ENCODE results near the gene SYT2.

Gene SYT2

GRCh38 chr1:202658769-202659168 lies 51.5 kb downstream of the SYT2 start:
- Mint-ChIP-seq H3K27ac (no peak overlapping the region), H3K27me3 (peaks cover 58 to 96% of the 10 kb centered on the region in 2 donors), H3K4me3 (no peak overlapping the region), H3K36me3 (ENCODE audit: insufficient read depth) (no peaks in the 10 kb centered on the region), H3K9me3 (no peaks in the 10 kb centered on the region), H3K4me1 (ENCODE audit: low read depth in 2 of 2) (no peaks in the 10 kb centered on the region)
- ATAC-seq (replicated peaks): no peak
- no peak for DNase-seq

GRCh38 chr1:202658251-202658759 lies 51.9 kb downstream of the SYT2 start:
- Mint-ChIP-seq H3K36me3 (ENCODE audit: insufficient read depth) (no peaks in the 10 kb centered on the region), H3K27me3 (peaks cover 53 to 93% of the 10 kb centered on the region in 2 donors), H3K4me1 (ENCODE audit: low read depth in 2 of 2) (no peaks in the 10 kb centered on the region), H3K4me3 (no peak overlapping the region), H3K27ac (no peak overlapping the region), H3K9me3 (no peaks in the 10 kb centered on the region)
- ATAC-seq (replicated peaks) (no peak), DNase-seq (no peak)

GRCh38 chr1:202656951-202657646 lies 53.2 kb downstream of the SYT2 start:
- H3K27ac Mint-ChIP-seq: no peak overlapping the region
- no peak overlapping the region for H3K4me3 Mint-ChIP-seq
- no peaks in the 10 kb centered on the region for H3K4me1 Mint-ChIP-seq (ENCODE audit: low read depth in 2 of 2)
- no peaks in the 10 kb centered on the region for H3K9me3 Mint-ChIP-seq
- H3K36me3 Mint-ChIP-seq (ENCODE audit: insufficient read depth): no peaks in the 10 kb centered on the region
- DNase-seq (no peak), ATAC-seq (replicated peaks) (no peak)
- H3K27me3 Mint-ChIP-seq: peaks cover 49 to 93% of the 10 kb centered on the region in 2 donors

GRCh38 chr1:202656057-202656456 lies 54.2 kb downstream of the SYT2 start:
- Mint-ChIP-seq H3K9me3 (no peaks in the 10 kb centered on the region), H3K36me3 (ENCODE audit: insufficient read depth) (no peaks in the 10 kb centered on the region), H3K27me3 (peaks cover 42 to 93% of the 10 kb centered on the region in 2 donors), H3K4me1 (ENCODE audit: low read depth in 2 of 2) (no peaks in the 10 kb centered on the region), H3K27ac (no peak overlapping the region), H3K4me3 (no peak overlapping the region)
- ATAC-seq (replicated peaks): no peak
- DNase-seq: no peak

GRCh38 chr1:202654079-202654478 lies 56.2 kb downstream of the SYT2 start:
- DNase-seq (no peak), ATAC-seq (replicated peaks) (no peak)
- no peak overlapping the region for H3K4me3 Mint-ChIP-seq
- H3K27me3 Mint-ChIP-seq: peaks cover 41 to 90% of the 10 kb centered on the region in 2 donors
- H3K27ac Mint-ChIP-seq: no peak overlapping the region
- H3K9me3 Mint-ChIP-seq: no peaks in the 10 kb centered on the region
- no peaks in the 10 kb centered on the region for H3K36me3 Mint-ChIP-seq (ENCODE audit: insufficient read depth)
- no peaks in the 10 kb centered on the region for H3K4me1 Mint-ChIP-seq (ENCODE audit: low read depth in 2 of 2)

- no peak for DNase-seq
- ATAC-seq (replicated peaks): no peak
- Mint-ChIP-seq H3K27ac (no peak overlapping the region), H3K9me3 (no peaks in the 10 kb centered on the region), H3K4me3 (no peak overlapping the region), H3K4me1 (ENCODE audit: low read depth in 2 of 2) (peaks cover under 1% of the 10 kb centered on the region in 2 donors), H3K36me3 (ENCODE audit: insufficient read depth) (no peaks in the 10 kb centered on the region), H3K27me3 (peaks cover 42 to 82% of the 10 kb centered on the region in 2 donors)
Observed at GRCh38 chr1:202649553-202650392, 60.5 kb downstream of the SYT2 start.

GRCh38 chr1:202648605-202649226 lies 61.5 kb downstream of the SYT2 start:
- no peaks in the 10 kb centered on the region for H3K36me3 Mint-ChIP-seq (ENCODE audit: insufficient read depth)
- no peak overlapping the region for H3K27ac Mint-ChIP-seq
- H3K9me3 Mint-ChIP-seq: no peaks in the 10 kb centered on the region
- H3K4me1 Mint-ChIP-seq (ENCODE audit: low read depth in 2 of 2): peaks cover 9 to 11% of the 10 kb centered on the region in 2 donors
- ATAC-seq (replicated peaks) (no peak), DNase-seq (no peak)
- H3K27me3 Mint-ChIP-seq: peaks cover 44 to 86% of the 10 kb centered on the region in 2 donors
- no peak overlapping the region for H3K4me3 Mint-ChIP-seq

- Mint-ChIP-seq H3K4me1 (ENCODE audit: low read depth in 2 of 2) (peaks cover 20 to 21% of the 10 kb centered on the region in 2 donors), H3K27ac (no peak overlapping the region), H3K4me3 (peak overlapping the region in 1 of 2 donors; percentile 83), H3K36me3 (ENCODE audit: insufficient read depth) (no peaks in the 10 kb centered on the region), H3K27me3 (peaks cover 64 to 88% of the 10 kb centered on the region in 2 donors), H3K9me3 (no peaks in the 10 kb centered on the region)
- DNase-seq: no peak
- ATAC-seq (replicated peaks): no peak
Observed at GRCh38 chr1:202645097-202645476, 65.2 kb downstream of the SYT2 start.

- ATAC-seq (replicated peaks): no peak
- Mint-ChIP-seq H3K4me3 (peak overlapping the region; percentile 81 to 83), H3K9me3 (no peaks in the 10 kb centered on the region), H3K4me1 (ENCODE audit: low read depth in 2 of 2) (peaks cover 20 to 21% of the 10 kb centered on the region in 2 donors), H3K36me3 (ENCODE audit: insufficient read depth) (no peaks in the 10 kb centered on the region), H3K27ac (no peak overlapping the region), H3K27me3 (peaks cover 69 to 92% of the 10 kb centered on the region in 2 donors)
- DNase-seq: no peak
Observed at GRCh38 chr1:202644219-202645096, 65.8 kb downstream of the SYT2 start.

- Mint-ChIP-seq H3K36me3 (ENCODE audit: insufficient read depth) (no peaks in the 10 kb centered on the region), H3K27ac (peak overlapping the region in 1 of 2 donors; percentile 35), H3K4me3 (peak overlapping the region; percentile 81 to 83), H3K27me3 (peaks cover 76 to 92% of the 10 kb centered on the region in 2 donors), H3K9me3 (no peaks in the 10 kb centered on the region), H3K4me1 (ENCODE audit: low read depth in 2 of 2) (peaks cover 20 to 21% of the 10 kb centered on the region in 2 donors)
- ATAC-seq (replicated peaks): peak; percentile 66
- DNase-seq: peak in 1 of 3 experiments; percentile 12
Observed at GRCh38 chr1:202643397-202644218, 66.6 kb downstream of the SYT2 start.

- Mint-ChIP-seq H3K4me1 (ENCODE audit: low read depth in 2 of 2) (peaks cover 20 to 21% of the 10 kb centered on the region in 2 donors), H3K4me3 (peak overlapping the region; percentile 81 to 83), H3K27me3 (peaks cover 84 to 98% of the 10 kb centered on the region in 2 donors), H3K9me3 (no peaks in the 10 kb centered on the region), H3K36me3 (ENCODE audit: insufficient read depth) (no peaks in the 10 kb centered on the region), H3K27ac (peak overlapping the region in 1 of 2 donors; percentile 35)
- peak; percentile 42 for ATAC-seq (replicated peaks)
- DNase-seq: no peak
Observed at GRCh38 chr1:202642619-202643291, 67.5 kb downstream of the SYT2 start.
